ENCODE data around the gene ZNF367. TPM values are rescaled to one million over a fixed set of nuclear protein-coding genes. Genes with fewer than 3 reads are reported as not detected.
A peak's percentile ranks its signal among the peaks of the same experiment; 100 is the strongest.

The ZNF367 gene
- total and polyA plus RNA-seq, 9 of the 15 experiments (the other 6 are each of a cell fraction or from before 2014, with no cell fraction given): 2.7 to 14.4 (median 10.0) TPM

DNA sequence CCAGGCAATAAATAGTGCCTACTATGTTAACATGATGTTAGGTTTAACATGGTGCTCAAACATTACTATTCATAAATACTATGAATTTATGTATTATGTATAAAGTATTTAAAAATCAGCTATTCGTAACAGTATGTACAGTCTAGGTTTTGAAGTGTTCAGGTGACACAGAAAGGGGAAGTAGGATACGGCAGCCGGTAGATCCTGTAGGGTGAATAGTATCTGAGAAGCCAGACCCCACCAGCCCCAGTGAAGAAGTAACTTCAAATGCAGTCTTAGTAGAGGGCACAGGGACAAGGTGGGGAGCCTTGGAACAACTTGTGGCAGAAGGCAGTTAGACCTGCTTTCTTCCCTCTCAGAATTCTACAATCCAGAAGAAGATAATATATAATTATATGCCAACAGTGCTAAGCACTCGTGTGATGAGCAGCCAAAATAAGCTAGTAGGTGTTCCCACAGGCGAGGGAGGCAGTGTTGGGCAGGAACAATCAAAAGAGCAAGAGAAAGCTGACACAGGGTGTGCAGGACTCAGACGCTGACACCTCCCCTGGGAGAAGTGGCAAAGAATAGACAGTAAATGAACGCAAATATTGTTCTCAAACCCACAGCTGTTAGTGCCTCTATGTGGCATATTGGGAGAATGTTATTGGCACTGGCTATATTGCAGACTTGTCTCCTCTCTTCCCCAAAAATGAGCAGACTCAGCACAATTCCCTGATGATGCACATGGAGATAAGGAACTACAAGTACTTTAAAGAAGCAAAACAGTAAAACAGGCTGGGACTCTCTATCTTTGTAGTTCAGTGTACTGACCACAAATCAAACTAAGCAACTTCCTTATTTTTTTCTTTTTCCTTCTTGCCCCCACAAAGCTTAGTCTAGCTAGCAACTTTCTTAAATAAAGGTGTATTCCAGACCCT is 4.6 kb downstream of the ZNF367 start (continued):
- TF ChIP-seq, protein P1, sequence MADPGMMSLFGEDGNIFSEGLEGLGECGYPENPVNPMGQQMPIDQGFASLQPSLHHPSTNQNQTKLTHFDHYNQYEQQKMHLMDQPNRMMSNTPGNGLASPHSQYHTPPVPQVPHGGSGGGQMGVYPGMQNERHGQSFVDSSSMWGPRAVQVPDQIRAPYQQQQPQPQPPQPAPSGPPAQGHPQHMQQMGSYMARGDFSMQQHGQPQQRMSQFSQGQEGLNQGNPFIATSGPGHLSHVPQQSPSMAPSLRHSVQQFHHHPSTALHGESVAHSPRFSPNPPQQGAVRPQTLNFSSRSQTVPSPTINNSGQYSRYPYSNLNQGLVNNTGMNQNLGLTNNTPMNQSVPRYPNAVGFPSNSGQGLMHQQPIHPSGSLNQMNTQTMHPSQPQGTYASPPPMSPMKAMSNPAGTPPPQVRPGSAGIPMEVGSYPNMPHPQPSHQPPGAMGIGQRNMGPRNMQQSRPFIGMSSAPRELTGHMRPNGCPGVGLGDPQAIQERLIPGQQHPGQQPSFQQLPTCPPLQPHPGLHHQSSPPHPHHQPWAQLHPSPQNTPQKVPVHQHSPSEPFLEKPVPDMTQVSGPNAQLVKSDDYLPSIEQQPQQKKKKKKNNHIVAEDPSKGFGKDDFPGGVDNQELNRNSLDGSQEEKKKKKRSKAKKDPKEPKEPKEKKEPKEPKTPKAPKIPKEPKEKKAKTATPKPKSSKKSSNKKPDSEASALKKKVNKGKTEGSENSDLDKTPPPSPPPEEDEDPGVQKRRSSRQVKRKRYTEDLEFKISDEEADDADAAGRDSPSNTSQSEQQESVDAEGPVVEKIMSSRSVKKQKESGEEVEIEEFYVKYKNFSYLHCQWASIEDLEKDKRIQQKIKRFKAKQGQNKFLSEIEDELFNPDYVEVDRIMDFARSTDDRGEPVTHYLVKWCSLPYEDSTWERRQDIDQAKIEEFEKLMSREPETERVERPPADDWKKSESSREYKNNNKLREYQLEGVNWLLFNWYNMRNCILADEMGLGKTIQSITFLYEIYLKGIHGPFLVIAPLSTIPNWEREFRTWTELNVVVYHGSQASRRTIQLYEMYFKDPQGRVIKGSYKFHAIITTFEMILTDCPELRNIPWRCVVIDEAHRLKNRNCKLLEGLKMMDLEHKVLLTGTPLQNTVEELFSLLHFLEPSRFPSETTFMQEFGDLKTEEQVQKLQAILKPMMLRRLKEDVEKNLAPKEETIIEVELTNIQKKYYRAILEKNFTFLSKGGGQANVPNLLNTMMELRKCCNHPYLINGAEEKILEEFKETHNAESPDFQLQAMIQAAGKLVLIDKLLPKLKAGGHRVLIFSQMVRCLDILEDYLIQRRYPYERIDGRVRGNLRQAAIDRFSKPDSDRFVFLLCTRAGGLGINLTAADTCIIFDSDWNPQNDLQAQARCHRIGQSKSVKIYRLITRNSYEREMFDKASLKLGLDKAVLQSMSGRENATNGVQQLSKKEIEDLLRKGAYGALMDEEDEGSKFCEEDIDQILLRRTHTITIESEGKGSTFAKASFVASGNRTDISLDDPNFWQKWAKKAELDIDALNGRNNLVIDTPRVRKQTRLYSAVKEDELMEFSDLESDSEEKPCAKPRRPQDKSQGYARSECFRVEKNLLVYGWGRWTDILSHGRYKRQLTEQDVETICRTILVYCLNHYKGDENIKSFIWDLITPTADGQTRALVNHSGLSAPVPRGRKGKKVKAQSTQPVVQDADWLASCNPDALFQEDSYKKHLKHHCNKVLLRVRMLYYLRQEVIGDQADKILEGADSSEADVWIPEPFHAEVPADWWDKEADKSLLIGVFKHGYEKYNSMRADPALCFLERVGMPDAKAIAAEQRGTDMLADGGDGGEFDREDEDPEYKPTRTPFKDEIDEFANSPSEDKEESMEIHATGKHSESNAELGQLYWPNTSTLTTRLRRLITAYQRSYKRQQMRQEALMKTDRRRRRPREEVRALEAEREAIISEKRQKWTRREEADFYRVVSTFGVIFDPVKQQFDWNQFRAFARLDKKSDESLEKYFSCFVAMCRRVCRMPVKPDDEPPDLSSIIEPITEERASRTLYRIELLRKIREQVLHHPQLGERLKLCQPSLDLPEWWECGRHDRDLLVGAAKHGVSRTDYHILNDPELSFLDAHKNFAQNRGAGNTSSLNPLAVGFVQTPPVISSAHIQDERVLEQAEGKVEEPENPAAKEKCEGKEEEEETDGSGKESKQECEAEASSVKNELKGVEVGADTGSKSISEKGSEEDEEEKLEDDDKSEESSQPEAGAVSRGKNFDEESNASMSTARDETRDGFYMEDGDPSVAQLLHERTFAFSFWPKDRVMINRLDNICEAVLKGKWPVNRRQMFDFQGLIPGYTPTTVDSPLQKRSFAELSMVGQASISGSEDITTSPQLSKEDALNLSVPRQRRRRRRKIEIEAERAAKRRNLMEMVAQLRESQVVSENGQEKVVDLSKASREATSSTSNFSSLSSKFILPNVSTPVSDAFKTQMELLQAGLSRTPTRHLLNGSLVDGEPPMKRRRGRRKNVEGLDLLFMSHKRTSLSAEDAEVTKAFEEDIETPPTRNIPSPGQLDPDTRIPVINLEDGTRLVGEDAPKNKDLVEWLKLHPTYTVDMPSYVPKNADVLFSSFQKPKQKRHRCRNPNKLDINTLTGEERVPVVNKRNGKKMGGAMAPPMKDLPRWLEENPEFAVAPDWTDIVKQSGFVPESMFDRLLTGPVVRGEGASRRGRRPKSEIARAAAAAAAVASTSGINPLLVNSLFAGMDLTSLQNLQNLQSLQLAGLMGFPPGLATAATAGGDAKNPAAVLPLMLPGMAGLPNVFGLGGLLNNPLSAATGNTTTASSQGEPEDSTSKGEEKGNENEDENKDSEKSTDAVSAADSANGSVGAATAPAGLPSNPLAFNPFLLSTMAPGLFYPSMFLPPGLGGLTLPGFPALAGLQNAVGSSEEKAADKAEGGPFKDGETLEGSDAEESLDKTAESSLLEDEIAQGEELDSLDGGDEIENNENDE (IDR thresholded peaks at IDR 0.05; ENCODE audit: low read depth, low read length): no peak
- TF ChIP-seq ZNF507 (tag; conservative IDR thresholded peaks at IDR 0.05): no peak
- no peak for TF ChIP-seq DNMT1 (IDR thresholded peaks at IDR 0.05)
- no peak for TF ChIP-seq ZNF274 (IDR thresholded peaks at IDR 0.05; ENCODE audit: borderline replicate concordance, low read depth, low read length)
- TF ChIP-seq CBFB (CRISPR knock-in tag; IDR thresholded peaks at IDR 0.05): no peak
- no peak for TF ChIP-seq U2AF1 (optimal IDR thresholded peaks at IDR 0.05; ENCODE audit: low read depth, low read length)
- TF ChIP-seq, protein P2, sequence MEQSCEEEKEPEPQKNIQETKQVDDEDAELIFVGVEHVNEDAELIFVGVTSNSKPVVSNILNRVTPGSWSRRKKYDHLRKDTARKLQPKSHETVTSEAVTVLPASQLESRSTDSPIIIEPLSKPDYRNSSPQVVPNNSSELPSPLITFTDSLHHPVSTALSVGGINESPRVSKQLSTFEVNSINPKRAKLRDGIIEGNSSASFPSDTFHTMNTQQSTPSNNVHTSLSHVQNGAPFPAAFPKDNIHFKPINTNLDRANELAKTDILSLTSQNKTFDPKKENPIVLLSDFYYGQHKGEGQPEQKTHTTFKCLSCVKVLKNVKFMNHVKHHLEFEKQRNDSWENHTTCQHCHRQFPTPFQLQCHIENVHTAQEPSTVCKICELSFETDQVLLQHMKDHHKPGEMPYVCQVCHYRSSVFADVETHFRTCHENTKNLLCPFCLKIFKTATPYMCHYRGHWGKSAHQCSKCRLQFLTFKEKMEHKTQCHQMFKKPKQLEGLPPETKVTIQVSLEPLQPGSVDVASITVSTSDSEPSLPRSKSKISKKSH (CRISPR knock-in tag; IDR thresholded peaks at IDR 0.05): no peak
- TF ChIP-seq LEF1 (IDR thresholded peaks at IDR 0.05): no peak
- no peak for TF ChIP-seq ARHGAP35 (IDR thresholded peaks at IDR 0.05; ENCODE audit: partially characterized antibody)
- 0 out of 2 replicates have a peak, but pooled peaks have one; percentile 23 for TF ChIP-seq EP300 (IDR thresholded peaks at IDR 0.05; ENCODE audit: low read length)
- TF ChIP-seq SLC30A9 (CRISPR knock-in tag; IDR thresholded peaks at IDR 0.05): no peak
- TF ChIP-seq, protein P3, sequence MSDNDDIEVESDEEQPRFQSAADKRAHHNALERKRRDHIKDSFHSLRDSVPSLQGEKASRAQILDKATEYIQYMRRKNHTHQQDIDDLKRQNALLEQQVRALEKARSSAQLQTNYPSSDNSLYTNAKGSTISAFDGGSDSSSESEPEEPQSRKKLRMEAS (CRISPR knock-in tag; IDR thresholded peaks at IDR 0.05): peak; percentile 41; the same call in 1 of the 2 replicates

Data from K562 (cell line).